Astrocyte of the spinal cord (primary cell): ENCODE measurements around the gene SPATA12.
A peak's percentile ranks its signal among the peaks of the same experiment; 100 is the strongest.

Experiments used
- DNase-seq: peaks from one replicate; pipeline ENCODE4 v3.0.0; 2011; ENCODE audit warnings: low read depth, low spot score
- H3K4me3 ChIP-seq: 2 replicates; pipeline ENCODE4 v1.5.1; 2011; ENCODE audit warnings: low read depth, mild to moderate bottlenecking, low read length, moderate library complexity
- in situ Hi-C: cut with HindIII; loops from 2 replicates; pipeline ENCODE4 v1.10.0; 2017; ENCODE audit warnings: low sequenced_read_pairs
- TF ChIP-seq, protein P1 (sequence below): IDR thresholded peaks from 2 replicates; pipeline ENCODE4 v1.5.1; 2012; ENCODE audit warnings: low read depth, mild to moderate bottlenecking, low read length, inconsistent platforms

The SPATA12 gene

DNA sequence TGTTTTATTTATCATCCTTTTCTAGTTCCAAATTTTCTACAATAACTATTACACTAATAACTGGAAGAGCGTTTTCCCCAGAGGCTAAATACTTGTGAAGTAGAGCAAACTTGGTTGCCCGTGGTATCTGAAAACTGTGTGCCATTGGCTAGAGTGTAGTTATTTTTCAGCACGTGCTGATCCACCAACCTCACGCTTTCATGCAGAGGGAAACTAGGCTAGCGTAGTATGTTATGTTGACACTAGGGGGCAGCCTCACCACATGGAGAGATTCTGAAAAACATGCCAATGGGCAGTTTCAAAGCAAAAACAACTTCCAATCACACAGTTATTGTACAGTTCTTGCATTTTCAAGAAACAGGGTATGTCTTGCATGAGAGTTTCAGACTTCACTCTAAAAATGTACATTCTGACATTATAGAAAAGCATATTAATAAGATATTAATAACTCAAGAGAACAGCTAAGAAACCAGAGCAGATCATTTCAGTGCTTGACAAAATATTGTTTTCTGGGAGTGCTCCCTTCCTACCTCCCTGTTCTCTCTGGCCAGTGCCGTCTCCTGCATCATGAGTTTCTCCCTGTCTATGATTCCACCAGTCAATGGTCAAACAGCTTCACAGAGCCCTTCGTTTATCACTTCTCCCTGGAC lies 39.7 kb downstream of the SPATA12 start:
- no peak overlapping the region for H3K4me3 ChIP-seq
- TF ChIP-seq, protein P1, sequence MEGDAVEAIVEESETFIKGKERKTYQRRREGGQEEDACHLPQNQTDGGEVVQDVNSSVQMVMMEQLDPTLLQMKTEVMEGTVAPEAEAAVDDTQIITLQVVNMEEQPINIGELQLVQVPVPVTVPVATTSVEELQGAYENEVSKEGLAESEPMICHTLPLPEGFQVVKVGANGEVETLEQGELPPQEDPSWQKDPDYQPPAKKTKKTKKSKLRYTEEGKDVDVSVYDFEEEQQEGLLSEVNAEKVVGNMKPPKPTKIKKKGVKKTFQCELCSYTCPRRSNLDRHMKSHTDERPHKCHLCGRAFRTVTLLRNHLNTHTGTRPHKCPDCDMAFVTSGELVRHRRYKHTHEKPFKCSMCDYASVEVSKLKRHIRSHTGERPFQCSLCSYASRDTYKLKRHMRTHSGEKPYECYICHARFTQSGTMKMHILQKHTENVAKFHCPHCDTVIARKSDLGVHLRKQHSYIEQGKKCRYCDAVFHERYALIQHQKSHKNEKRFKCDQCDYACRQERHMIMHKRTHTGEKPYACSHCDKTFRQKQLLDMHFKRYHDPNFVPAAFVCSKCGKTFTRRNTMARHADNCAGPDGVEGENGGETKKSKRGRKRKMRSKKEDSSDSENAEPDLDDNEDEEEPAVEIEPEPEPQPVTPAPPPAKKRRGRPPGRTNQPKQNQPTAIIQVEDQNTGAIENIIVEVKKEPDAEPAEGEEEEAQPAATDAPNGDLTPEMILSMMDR, result peak; percentile 86
- peak; percentile 78 for DNase-seq
- in situ Hi-C loops, result no loop called here

GRCh38 chr3:57105585-57105984 lies 45.1 kb downstream of the SPATA12 start:
- in situ Hi-C loops, result no loop called here
- no peak for DNase-seq

GRCh38 chr3:57108684-57109083 lies 48.2 kb downstream of the SPATA12 start:
- DNase-seq, result no peak
- TF ChIP-seq, protein P1, result no peak
- in situ Hi-C loops, result no loop called here
- no peak overlapping the region for H3K4me3 ChIP-seq

More at GRCh38 chr3:57105585-57105984, 45.1 kb downstream of the SPATA12 start:
- H3K4me3 ChIP-seq, result no peak overlapping the region
- TF ChIP-seq, protein P1, result no peak

DNA sequence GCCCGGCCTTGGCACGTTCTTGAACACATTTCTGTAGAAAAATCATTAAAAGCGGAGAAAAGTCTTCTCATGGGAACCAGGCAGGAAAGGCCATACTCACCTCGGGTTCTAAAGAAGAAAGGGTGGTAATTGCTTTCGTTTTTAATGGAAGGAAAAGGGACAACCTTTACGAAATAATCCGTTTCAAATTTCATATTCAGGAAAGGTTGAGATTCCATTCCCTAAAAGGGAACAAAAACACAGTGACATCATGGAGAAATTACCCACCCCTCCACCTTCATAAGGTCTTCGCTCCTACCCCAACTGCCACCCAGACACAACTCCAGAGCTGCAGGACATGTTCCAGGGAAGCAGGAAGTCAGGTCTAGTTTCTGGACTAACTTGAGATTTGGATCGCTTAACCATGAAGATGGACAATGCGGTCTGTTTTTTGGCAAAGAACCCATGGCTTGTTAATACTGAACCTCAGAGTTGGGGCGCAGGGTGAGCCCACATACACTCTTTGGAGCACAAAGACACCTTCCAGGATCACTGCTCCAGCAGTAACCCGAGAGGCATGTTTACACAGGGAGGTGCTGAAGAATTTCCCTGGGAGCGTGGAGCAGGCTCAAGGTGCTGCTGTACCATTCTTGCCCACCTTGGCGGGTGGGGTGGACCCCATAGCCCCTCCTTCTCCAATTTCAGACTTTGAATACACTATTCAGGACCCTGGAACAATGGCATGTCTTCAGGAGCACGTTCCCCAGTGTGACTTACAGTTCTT lies 49.2 kb downstream of the SPATA12 start:
- TF ChIP-seq, protein P1, result no peak
- H3K4me3 ChIP-seq, result no peak overlapping the region
- in situ Hi-C loops, result no loop called here
- DNase-seq, result no peak

GRCh38 chr3:57110214-57110613 lies 49.8 kb downstream of the SPATA12 start:
- no peak overlapping the region for H3K4me3 ChIP-seq
- TF ChIP-seq, protein P1, result no peak
- in situ Hi-C loops, result no loop called here
- DNase-seq, result no peak

GRCh38 chr3:57110798-57111197 lies 50.3 kb downstream of the SPATA12 start:
- TF ChIP-seq, protein P1, result no peak
- no peak for DNase-seq
- in situ Hi-C loops, result no loop called here
- H3K4me3 ChIP-seq, result no peak overlapping the region
